ENCODE measurements around the gene RAD18.

The RAD18 gene

DNA sequence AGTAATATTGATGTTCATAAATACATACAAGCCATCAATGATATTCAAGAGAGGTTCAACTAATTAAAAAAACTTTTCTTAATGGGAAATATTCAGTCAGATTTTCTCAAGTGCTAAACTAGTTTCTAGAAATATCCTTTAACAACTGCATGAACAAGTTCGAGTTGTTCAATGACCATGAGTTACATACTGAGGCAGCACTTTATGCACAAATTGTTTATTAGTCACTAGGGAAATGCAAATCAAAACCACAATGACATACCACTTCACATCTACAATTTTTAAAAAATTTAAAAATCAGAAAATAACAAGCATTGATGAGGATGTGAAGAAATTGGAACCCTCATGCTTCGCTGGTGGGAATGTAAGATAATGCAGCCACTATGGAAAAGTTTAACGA, 62.4 kb downstream of the RAD18 start:
- H3K79me2 ChIP-seq (ENCODE audit: low read length): no peaks in the 10 kb centered on the region

DNA sequence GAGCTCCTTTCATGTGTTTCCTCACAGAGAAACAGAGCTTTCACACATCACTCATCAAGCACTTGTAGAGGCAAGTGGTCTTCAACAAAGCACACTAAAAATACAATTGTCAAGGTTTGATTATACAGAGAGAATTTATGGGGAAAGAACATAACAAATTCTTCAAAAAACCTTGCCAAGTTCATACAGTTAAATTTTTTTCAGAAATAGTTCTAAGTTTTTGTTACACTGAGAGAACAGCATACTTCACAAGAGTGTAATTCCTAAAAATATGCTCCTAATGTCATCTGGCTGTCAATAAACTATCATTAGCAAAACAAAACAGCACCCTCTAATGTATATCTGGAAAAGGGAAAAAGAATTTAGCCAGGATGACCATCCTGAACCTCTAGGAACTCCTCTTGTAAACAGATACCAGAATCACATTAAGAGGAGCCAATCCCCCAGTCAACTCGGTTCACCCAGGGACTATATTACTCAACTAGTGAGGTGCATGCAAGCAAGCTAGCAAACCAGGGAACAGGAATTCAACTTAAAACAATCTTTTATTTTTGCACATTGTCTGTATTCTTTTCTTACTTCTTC, 63.3 kb downstream of the RAD18 start:
- Histone ChIP-seq H3K36me3 (replicated peaks; ENCODE audit: insufficient read depth, low read length) (no peaks in the 10 kb centered on the region), H3K4me3 (ENCODE audit: low read length) (no peak overlapping the region)
- no peak for DNase-seq

More for the DNA sequence above, 62.4 kb downstream of the RAD18 start:
- Histone ChIP-seq H3K36me3 (replicated peaks; ENCODE audit: insufficient read depth, low read length) (no peaks in the 10 kb centered on the region), H3K4me1 (ENCODE audit: low read length) (no peaks in the 10 kb centered on the region), H3K9me2 (replicated peaks; ENCODE audit: insufficient read depth, low read length) (no peaks in the 10 kb centered on the region), H4K20me1 (ENCODE audit: insufficient read depth, low read length) (no peaks in the 10 kb centered on the region), H3K4me3 (ENCODE audit: low read length) (no peak overlapping the region), H3K27ac (ENCODE audit: low read length) (no peak overlapping the region), H3K27me3 (replicated peaks; ENCODE audit: insufficient read depth, low read length) (no peaks in the 10 kb centered on the region), H3K9ac (ENCODE audit: low read length) (no peak overlapping the region), H3F3A (ENCODE audit: insufficient read depth, low read length) (no peaks in the 10 kb centered on the region), H3K4me2 (ENCODE audit: low read depth, low read length) (no peak overlapping the region), H2AFZ (ENCODE audit: low read length) (no peak overlapping the region), H3K9me3 (replicated peaks; ENCODE audit: insufficient read depth, low read length) (no peaks in the 10 kb centered on the region)
- no peak for TF ChIP-seq EZH2phosphoT487 (IDR thresholded peaks at IDR 0.05; ENCODE audit: low read length)
- TF ChIP-seq EZH2 (optimal IDR thresholded peaks at IDR 0.05; ENCODE audit: low read depth, low read length): no peak
- TF ChIP-seq, protein P1, sequence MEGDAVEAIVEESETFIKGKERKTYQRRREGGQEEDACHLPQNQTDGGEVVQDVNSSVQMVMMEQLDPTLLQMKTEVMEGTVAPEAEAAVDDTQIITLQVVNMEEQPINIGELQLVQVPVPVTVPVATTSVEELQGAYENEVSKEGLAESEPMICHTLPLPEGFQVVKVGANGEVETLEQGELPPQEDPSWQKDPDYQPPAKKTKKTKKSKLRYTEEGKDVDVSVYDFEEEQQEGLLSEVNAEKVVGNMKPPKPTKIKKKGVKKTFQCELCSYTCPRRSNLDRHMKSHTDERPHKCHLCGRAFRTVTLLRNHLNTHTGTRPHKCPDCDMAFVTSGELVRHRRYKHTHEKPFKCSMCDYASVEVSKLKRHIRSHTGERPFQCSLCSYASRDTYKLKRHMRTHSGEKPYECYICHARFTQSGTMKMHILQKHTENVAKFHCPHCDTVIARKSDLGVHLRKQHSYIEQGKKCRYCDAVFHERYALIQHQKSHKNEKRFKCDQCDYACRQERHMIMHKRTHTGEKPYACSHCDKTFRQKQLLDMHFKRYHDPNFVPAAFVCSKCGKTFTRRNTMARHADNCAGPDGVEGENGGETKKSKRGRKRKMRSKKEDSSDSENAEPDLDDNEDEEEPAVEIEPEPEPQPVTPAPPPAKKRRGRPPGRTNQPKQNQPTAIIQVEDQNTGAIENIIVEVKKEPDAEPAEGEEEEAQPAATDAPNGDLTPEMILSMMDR (IDR thresholded peaks at IDR 0.05; ENCODE audit: low read length): no peak
- DNase-seq: no peak

DNA sequence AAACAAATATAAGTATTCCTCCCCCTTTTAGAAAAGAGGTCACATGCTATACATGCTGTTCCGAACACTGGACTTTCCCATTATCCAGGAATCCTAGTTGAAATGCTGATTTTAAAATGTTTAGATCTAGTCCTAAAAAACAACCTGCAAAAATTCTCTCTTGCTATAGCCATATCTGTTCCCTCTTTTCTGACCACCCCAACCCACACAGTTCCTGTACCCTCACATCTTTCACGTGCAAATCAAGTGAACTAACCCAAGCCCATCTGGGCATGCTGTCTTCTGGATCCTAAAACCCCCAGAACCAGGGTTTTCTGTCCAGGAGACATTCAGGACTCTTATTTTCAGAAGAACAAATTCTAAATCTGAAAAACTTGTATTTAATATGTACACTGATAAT, 67.4 kb downstream of the RAD18 start:
- Histone ChIP-seq H3K9me3 (replicated peaks; ENCODE audit: insufficient read depth, low read length) (no peaks in the 10 kb centered on the region), H2AFZ (ENCODE audit: low read length) (no peak overlapping the region), H3K4me2 (ENCODE audit: low read depth, low read length) (no peak overlapping the region), H3K4me3 (ENCODE audit: low read length) (no peak overlapping the region), H3K27me3 (replicated peaks; ENCODE audit: insufficient read depth, low read length) (no peaks in the 10 kb centered on the region), H4K20me1 (ENCODE audit: insufficient read depth, low read length) (no peaks in the 10 kb centered on the region), H3K9ac (ENCODE audit: low read length) (no peak overlapping the region), H3K9me2 (replicated peaks; ENCODE audit: insufficient read depth, low read length) (no peaks in the 10 kb centered on the region), H3K4me1 (ENCODE audit: low read length) (no peaks in the 10 kb centered on the region), H3K27ac (ENCODE audit: low read length) (no peak overlapping the region), H3F3A (ENCODE audit: insufficient read depth, low read length) (no peaks in the 10 kb centered on the region), H3K36me3 (replicated peaks; ENCODE audit: insufficient read depth, low read length) (no peaks in the 10 kb centered on the region), H3K79me2 (ENCODE audit: low read length) (no peaks in the 10 kb centered on the region)
- TF ChIP-seq EZH2 (optimal IDR thresholded peaks at IDR 0.05; ENCODE audit: low read depth, low read length) (no peak), EZH2phosphoT487 (IDR thresholded peaks at IDR 0.05; ENCODE audit: low read length) (no peak)
- TF ChIP-seq, protein P1 (IDR thresholded peaks at IDR 0.05; ENCODE audit: low read length): no peak
- no peak for DNase-seq

More for the DNA sequence above, 63.3 kb downstream of the RAD18 start:
- TF ChIP-seq, protein P1 (IDR thresholded peaks at IDR 0.05; ENCODE audit: low read length): no peak
- no peak for TF ChIP-seq EZH2phosphoT487 (IDR thresholded peaks at IDR 0.05; ENCODE audit: low read length)
- TF ChIP-seq EZH2 (optimal IDR thresholded peaks at IDR 0.05; ENCODE audit: low read depth, low read length): no peak
- Histone ChIP-seq H3K9me3 (replicated peaks; ENCODE audit: insufficient read depth, low read length) (no peaks in the 10 kb centered on the region), H3K9me2 (replicated peaks; ENCODE audit: insufficient read depth, low read length) (no peaks in the 10 kb centered on the region), H3F3A (ENCODE audit: insufficient read depth, low read length) (no peaks in the 10 kb centered on the region), H3K4me1 (ENCODE audit: low read length) (no peaks in the 10 kb centered on the region), H3K27me3 (replicated peaks; ENCODE audit: insufficient read depth, low read length) (no peaks in the 10 kb centered on the region), H3K9ac (ENCODE audit: low read length) (no peak overlapping the region), H3K4me2 (ENCODE audit: low read depth, low read length) (no peak overlapping the region), H4K20me1 (ENCODE audit: insufficient read depth, low read length) (no peaks in the 10 kb centered on the region), H2AFZ (ENCODE audit: low read length) (no peak overlapping the region), H3K27ac (ENCODE audit: low read length) (no peak overlapping the region), H3K79me2 (ENCODE audit: low read length) (no peaks in the 10 kb centered on the region)
